GM12873 (cell line): ENCODE data around the gene XPR1.

Experiments used
- CTCF ChIP-seq: IDR thresholded peaks from 2 replicates; pipeline ENCODE4 v1.5.1; 2012; ENCODE audit warnings: low read depth, mild to moderate bottlenecking, moderate library complexity, low read length, control low read depth; ENCODE audit not compliant: insufficient read depth; ENCODE audit errors: missing control alignments

XPR1 gene

GRCh38 chr1:180917306-180918065 is 285.7 kb downstream of the XPR1 start:
- no peak for TF ChIP-seq CTCF

GRCh38 chr1:180918519-180918918 is 286.7 kb downstream of the XPR1 start:
- no peak for TF ChIP-seq CTCF

GRCh38 chr1:180919183-180919700 is 287.4 kb downstream of the XPR1 start:
- TF ChIP-seq CTCF = no peak

GRCh38 chr1:180920193-180920592 is 288.4 kb downstream of the XPR1 start:
- TF ChIP-seq CTCF = no peak

GRCh38 chr1:180920702-180921101 is 288.9 kb downstream of the XPR1 start:
- peak; percentile 68 for TF ChIP-seq CTCF

GRCh38 chr1:180921386-180921785 is 289.6 kb downstream of the XPR1 start:
- TF ChIP-seq CTCF = no peak

- no peak for TF ChIP-seq CTCF
Observed at GRCh38 chr1:180921891-180922630, 290.2 kb downstream of the XPR1 start.
